GM15510 (cell line): ENCODE results near the gene COL10A1.

Source experiments
- POLR2A ChIP-seq: IDR thresholded peaks from 3 replicates; pipeline ENCODE4 v1.6.1; 2011; ENCODE audit warnings: borderline replicate concordance; ENCODE audit not compliant: insufficient read length; ENCODE audit errors: extremely low read depth

Gene COL10A1

DNA sequence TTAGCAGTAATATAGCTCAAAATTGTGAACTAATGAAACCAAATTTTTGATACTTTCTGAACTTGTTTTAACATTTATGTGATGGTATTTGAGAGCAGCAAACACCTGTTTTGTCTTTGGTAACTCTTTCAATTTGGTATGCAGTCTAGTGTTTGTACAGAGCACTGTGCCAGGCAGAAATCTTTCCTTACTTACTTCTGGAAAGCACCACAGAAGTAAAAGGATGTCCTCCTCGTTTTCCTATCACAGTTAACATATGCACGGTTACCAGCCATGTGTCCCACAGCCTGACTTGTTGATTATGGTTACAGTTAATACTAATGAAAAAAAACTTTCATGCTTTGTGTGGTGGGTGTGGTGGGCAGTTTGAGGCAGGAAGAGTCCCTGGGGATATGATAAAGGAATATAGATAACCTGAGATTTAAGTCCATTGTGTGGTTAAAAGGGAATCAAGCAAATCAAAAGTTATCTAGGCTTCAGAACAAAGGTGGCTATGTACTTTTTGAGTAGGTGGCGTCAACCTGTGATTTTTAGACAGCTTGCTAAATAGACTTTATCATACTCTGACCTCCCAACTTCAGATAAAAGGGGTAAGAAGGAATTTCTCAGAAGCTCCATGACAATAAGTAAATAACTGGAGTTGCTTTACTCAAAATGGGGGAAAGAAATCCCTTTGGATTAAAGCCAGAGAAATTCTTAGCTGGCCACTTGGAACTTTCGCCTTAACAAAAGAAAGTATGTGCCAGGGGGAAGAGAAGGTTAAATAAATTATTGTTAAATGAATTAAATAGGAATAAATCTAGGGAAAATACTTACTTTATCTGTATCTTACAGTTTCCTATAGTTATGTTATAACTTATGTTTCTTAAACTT, 20.1 kb upstream of the COL10A1 start:
- no peak for TF ChIP-seq POLR2A

DNA sequence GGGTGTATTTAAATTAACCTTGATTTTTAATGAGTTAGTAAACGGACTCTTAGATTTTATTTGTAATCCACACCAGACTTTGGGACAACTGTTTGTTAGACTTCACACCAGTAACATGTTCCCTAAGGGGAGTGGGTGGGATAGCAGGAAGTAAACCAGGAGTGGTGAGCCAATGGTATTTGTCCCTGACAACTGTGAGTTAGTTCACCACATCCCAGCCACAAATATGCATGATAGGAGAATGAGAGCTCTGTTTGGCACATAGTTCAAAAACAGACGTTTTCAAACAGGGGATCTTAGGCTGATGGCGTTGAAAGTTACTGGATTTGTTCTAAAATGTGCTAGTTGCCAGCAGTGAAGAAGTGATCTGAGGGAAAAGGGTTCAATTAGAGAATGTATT, 18.7 kb upstream of the COL10A1 start:
- no peak for TF ChIP-seq POLR2A

DNA sequence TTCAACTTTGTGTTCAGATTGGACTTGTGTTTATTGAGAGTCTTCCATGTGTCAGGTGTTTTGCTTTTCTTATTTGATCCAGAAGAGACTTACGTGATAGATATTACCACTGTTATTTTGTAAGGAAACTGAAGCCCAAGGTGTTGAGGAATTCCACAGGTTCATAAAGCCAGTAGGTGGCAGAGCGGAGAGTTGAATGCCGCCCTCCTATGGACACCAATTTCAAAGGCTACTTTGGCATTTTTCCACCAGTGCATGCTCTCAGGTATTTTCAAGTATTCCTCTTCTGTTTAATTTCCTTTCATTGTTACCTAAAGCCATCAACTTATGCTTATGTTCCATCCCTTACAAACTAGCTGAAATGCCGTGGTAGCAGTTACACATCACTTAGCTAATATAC, 14.0 kb upstream of the COL10A1 start:
- TF ChIP-seq POLR2A: no peak

DNA sequence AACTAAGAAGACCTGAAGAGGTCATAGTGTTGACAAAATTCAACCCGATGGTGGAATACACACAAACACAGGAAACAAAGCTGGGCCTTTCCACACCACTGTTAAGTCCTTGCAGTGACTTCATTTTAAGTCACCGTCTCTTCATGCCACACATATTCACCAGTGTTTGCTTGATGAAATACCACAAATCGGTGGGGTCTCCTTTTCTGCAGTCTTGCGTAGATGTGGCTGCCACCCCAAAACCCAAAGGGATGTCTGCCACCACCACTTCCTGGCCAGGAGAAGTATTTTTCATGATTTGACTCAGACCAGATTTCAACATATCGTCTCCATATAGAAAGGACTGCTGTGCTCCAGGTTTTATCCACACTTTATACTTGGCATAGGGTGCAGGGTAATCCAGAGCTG, 11.0 kb upstream of the COL10A1 start:
- no peak for TF ChIP-seq POLR2A

GRCh38 chr6:116136373-116136772, 10.4 kb upstream of the COL10A1 start:
- TF ChIP-seq POLR2A: no peak

DNA sequence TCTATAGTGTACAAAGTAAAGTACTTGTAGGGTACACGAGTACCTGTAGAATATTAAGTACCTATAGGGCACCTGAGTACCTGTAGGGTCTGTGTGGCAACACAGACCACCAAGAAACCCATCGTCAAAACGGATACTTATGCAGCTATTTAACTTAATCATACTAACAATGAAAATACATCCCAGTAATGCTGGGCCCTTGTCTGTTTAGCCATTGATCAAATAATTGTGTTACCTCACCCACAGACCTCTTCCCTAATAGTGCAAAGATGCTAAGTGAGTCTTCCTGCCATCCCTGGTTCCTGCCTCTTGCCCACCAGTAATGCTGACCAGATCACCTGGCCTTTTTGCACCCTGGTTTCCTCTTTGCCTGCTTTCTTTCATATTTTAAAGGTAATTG, 7.5 kb upstream of the COL10A1 start:
- no peak for TF ChIP-seq POLR2A

- no peak for TF ChIP-seq POLR2A
These were observed 2.0 kb upstream of the COL10A1 start for GRCh38 chr6:116127771-116128493.

DNA sequence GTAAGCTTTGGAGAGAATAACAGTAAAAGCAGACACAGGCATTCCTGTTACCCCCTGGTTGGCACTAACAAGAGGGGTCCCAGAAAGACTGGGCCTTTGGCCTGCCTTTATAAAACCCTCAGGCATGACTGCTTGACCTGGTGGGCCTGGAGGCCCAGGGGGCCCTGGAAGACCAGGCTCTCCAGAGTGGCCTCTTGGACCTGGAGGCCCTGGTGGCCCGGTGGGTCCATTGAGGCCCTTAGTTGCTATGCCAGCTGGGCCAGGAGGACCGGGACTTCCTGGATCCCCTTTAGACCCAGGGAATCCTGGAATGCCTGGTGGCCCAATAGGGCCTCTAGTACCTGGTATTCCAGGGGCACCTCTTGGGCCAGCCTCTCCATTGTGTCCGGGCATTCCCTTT, 5.5 kb downstream of the COL10A1 start:
- no peak for TF ChIP-seq POLR2A

GRCh38 chr6:116118608-116119007, 7.3 kb downstream of the COL10A1 start:
- TF ChIP-seq POLR2A: no peak

GRCh38 chr6:116115781-116116180, 10.2 kb downstream of the COL10A1 start:
- no peak for TF ChIP-seq POLR2A

DNA sequence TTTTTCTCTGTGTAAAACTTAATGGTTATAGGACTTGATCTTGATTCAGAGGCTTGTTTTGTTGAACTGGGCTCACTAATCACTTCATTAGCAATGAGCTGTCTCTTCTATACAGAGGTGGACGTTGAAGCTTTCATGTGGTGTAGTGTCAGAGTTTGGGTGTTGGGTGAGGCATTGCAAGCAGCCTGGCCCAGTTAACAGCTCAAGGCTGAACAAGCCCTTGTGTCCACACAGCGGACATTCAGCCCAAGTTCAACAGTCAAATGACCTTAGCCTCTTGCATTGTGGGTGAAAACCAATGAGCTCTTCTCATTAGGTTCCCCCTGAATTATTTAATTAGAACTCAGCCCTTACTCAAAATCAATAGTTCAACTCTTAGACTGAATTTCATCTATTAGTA, 12.5 kb downstream of the COL10A1 start:
- no peak for TF ChIP-seq POLR2A

DNA sequence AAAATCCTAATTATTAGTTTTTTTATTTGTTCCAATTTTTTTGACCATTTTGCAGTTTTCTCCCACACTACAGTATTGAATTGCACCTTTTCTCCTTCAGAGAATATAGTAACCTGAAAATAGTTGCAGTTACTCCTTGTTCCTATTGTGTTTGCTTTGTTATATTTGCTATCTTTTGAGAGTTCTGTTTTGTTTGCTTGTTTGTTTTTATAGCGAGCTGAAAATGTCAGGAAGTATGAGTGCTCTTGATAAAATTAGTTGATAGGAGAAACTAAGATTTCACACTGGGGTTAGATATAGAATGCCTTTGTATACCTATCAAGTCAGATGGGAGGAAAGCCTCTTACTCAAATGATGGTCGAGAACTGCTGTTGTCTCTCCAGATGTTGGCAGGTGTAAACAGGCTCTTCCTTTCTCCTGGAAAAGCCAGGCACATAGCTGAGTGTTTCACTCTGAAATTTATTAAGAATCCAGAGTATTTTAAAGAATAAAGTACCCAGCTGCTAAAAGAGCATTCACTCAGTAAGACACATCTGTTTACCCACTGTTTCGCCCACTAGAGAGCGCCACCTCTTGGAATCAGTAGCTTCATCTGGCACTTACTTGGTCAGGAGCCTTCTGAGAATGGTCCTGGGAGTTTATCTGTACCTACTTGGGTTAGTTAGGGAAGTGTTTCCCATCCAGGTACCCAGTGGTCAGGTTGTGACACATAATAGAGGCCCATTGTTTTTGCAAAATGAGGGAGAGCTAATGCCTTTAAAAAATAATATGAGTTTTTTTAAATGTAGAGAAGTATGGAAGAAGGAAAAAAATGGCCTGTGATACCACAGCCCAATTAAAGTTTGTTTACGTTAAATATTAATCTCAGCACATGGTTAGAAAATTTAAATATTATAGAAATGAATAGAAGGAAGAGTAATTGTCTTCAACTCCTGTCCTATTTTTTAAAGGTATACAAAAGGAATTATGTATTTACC, 14.1 kb downstream of the COL10A1 start:
- no peak for TF ChIP-seq POLR2A

DNA sequence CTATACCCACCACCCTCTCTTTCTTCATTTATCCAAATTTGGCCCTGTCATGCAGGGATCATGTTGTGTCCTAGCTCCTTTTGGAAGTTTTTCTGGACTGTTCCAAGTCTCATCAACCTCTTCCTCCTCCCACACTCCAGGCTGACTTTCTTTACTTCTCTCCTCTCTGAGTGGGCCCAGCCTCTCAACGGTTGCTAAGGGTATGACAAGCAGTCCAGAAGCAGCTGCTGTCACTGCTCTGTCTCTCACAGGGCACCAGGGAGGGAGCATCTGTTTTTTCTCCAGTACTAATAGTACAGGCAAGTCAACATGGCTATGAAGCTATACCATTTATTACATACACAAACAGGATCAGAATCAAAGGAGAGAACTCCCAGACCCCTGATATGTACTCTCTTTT, 17.1 kb downstream of the COL10A1 start:
- TF ChIP-seq POLR2A: no peak

GRCh38 chr6:116106146-116106545, 19.8 kb downstream of the COL10A1 start:
- TF ChIP-seq POLR2A: no peak

DNA sequence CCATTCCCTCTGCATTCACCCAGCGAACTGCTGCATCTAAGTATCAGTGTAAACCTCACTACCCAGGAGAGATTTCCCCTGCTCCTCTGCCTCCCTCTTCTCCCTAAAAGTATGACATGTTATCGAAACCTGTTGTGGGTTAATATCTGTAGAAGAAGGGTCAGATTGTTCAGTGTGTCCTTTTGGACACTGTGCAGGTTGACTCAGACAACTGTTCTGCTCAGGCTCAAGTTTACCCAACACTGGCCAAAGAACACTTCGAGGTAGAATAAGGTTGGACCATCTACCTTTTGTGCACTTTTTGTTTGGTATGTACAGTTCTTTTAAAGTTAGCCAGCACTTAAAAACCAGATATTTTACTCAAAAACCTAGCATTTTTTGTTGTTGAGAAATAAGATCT, 20.7 kb downstream of the COL10A1 start:
- no peak for TF ChIP-seq POLR2A

DNA sequence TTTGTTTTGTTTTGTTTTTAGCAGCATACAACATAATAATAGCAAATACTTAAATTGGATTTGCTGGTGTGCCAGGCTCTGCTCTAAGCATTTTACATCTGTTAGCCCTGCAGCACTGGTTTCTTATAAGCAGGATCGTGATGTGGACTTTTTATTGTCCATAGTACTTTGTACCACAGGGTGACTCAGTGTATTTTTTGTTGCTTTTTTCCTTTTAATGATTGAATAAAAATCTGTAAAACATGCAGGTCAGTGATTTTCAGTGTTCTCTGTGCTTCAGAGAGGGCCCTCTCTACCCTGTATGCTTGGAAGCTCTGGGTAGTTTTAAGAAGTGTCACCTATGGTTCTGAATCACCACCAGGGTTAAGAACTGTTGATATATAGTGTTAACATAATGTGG, 21.3 kb downstream of the COL10A1 start:
- TF ChIP-seq POLR2A: no peak

DNA sequence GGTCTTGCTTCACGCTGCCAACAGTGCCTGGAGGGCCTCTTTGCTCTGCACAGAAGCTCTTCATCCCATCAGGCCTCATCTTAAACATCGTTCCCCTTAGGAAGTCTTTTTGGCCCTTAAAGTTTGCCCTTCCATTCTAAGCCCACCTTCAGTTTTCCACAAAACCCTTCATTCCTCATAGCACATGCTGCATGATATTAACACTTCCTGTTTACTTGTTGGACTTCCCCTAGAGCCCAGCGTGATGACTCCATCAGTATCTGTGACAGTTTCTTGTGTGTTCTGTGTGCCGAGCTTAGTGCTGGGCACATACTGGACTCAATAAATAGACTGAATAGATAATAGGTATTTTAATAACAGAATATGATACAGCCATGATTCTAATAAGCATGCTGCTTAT, 23.1 kb downstream of the COL10A1 start:
- no peak for TF ChIP-seq POLR2A
